Naive thymus-derived CD4-positive, alpha-beta T cell (primary cell): ENCODE data around the gene JOSD2. TPM values are rescaled to one million over a fixed set of nuclear protein-coding genes. Genes with fewer than 3 reads are reported as not detected.
"Not testable (repeated sequence)": the region's sequence is repeated elsewhere in the genome, so short reads cannot be mapped to it uniquely, and the experiment has no call there.

Experiments used
- ATAC-seq: fragments of 150-1000 bp; cut with Tn5 transposase; 2 replicates; pipeline ENCODE4 v1.10.0; 2021; ENCODE audit warnings: mild to moderate bottlenecking, moderate library complexity
- CTCF ChIA-PET: fragments of 350-600 bp; sonication (Branson Sonifier 250); formaldehyde crosslinking; loops from one replicate; lab custom pipeline; 2021; ENCODE audit warnings: antibody characterized with exemption; lab: Charles Lee
- POLR2A ChIA-PET: fragments of 350-600 bp; sonication (Branson Sonifier 250); formaldehyde crosslinking; loops from one replicate; lab custom pipeline; 2021; ENCODE audit warnings: antibody characterized with exemption, inconsistent platforms; lab: Charles Lee
- DNase-seq, 9 donors: peaks; one replicate each; pipeline versions ENCODE4 v3.0.0 to v3.0.0-alpha.2; 2020 to 2022; ENCODE audit warnings: mixed read lengths in 1 of 9
- H3K27ac ChIP-seq: one replicate; pipeline ENCODE4 v1.7.0; 2013; ENCODE audit warnings: mild to moderate bottlenecking, low read depth, low read length, moderate library complexity
- H3K27me3 ChIP-seq, 2 donors: one replicate each; pipeline ENCODE4 v1.7.0; 2013; ENCODE audit warnings: low read length in 2 of 2, mild to moderate bottlenecking in 2 of 2, moderate library complexity in 2 of 2; ENCODE audit not compliant: control insufficient read depth in 2 of 2, insufficient read depth in 2 of 2
- H3K36me3 ChIP-seq, 3 experiments: 1 replicate in 2 of 3; 2 replicates in 1 of 3; pipeline ENCODE4 v1.7.0; 2013; ENCODE audit warnings: low read length in 3 of 3, mild to moderate bottlenecking in 3 of 3, moderate library complexity in 1 of 3; ENCODE audit not compliant: insufficient read depth in 3 of 3, control insufficient read depth in 2 of 3
- H3K4me1 ChIP-seq, 2 donors: one replicate each; pipeline ENCODE4 v1.7.0; 2013; ENCODE audit warnings: low read length in 2 of 2, mild to moderate bottlenecking in 2 of 2, moderate library complexity in 1 of 2; ENCODE audit not compliant: control insufficient read depth in 2 of 2, insufficient read depth in 2 of 2
- H3K4me3 ChIP-seq: 2 replicates; pipeline ENCODE4 v1.7.0; 2013; ENCODE audit warnings: mild to moderate bottlenecking, low read length
- H3K9me3 ChIP-seq, 3 experiments: 1 replicate in 2 of 3; 2 replicates in 1 of 3; pipeline ENCODE4 v1.7.0; 2013; ENCODE audit warnings: low read length in 3 of 3; ENCODE audit not compliant: control insufficient read depth in 2 of 3
- H3K27ac Mint-ChIP-seq, 9 donors: one replicate each; pipeline ENCODE4 v1.8.0; 2020 to 2022; ENCODE audit warnings: mixed read lengths in 9 of 9, mild to moderate bottlenecking in 8 of 9, moderate library complexity in 5 of 9, inconsistent platforms in 2 of 9
- H3K27me3 Mint-ChIP-seq, 5 donors: one replicate each; pipeline ENCODE4 v1.8.0; 2021 to 2022; ENCODE audit warnings: mixed read lengths in 5 of 5, mild to moderate bottlenecking in 1 of 5
- H3K36me3 Mint-ChIP-seq, 5 donors: one replicate each; pipeline ENCODE4 v1.8.0; 2020 to 2022; ENCODE audit warnings: mixed read lengths in 5 of 5, mild to moderate bottlenecking in 3 of 5, inconsistent platforms in 1 of 5
- H3K4me1 Mint-ChIP-seq, 7 donors: one replicate each; pipeline ENCODE4 v1.8.0; 2020 to 2022; ENCODE audit warnings: mixed read lengths in 7 of 7, mild to moderate bottlenecking in 3 of 7, inconsistent platforms in 1 of 7
- H3K4me3 Mint-ChIP-seq, 10 donors: one replicate each; pipeline ENCODE4 v1.8.0; 2020 to 2022; ENCODE audit warnings: mild to moderate bottlenecking in 10 of 10, mixed read lengths in 10 of 10, moderate library complexity in 6 of 10, inconsistent platforms in 2 of 10
- H3K9me3 Mint-ChIP-seq, 11 donors: one replicate each; pipeline ENCODE4 v1.8.0; 2020 to 2022; ENCODE audit warnings: mixed read lengths in 11 of 11, mild to moderate bottlenecking in 4 of 11, inconsistent platforms in 1 of 11, moderate library complexity in 1 of 11
- intact Hi-C, 2 donors: fragments of 100-400 bp; cut with micrococcal nuclease; formaldehyde crosslinking; loops; one replicate each; pipeline ENCODE4 v1.15.1; 2023
- polyA plus RNA-seq, 2 donors: library from polyadenylated mRNA; unstranded; fragments of 300-500 nt; fragmentation: Illumina TruSeq; gene quantifications; one replicate each; pipeline ENCODE4 v1.2.3, GENCODE V29; 2021
- total RNA-seq, 6 experiments: library from RNA in 5 of 6; stranded (reverse) in 5 of 6; gene quantifications; 1 replicate in 5 of 6; 2 replicates in 1 of 6; pipeline ENCODE4 v1.2.3 and lab custom pipeline; 2021 to 2026

Gene JOSD2
- total and polyA plus RNA-seq, 7 experiments from 2014 or later = 13.0 to 45.9 (median 20.1) TPM

- intact Hi-C loops = loop anchor here (1.0 kb wide), 9 partner anchors 34 to 452 kb away; partner anchors contain the start of genes JOSD2 (in 2 of the 2), KCNC3 (in 1 of the 2), NR1H2 (in 1 of the 2) and POLD1 (in 1 of the 2)
- Mint-ChIP-seq H3K27ac (peak overlapping the region; percentile 88 to 98 (median 96)), H3K36me3 (peaks cover 3 to 11% (median 8%) of the 10 kb centered on the region in 5 donors), H3K27me3 (no peaks in the 10 kb centered on the region), H3K4me3 (peak overlapping the region; percentile 94 to 99 (median 98)), H3K4me1 (peaks cover 21 to 36% (median 27%) of the 10 kb centered on the region in 7 donors), H3K9me3 (peaks cover 0 to 13% (median 0%) of the 10 kb centered on the region in 11 donors)
- CTCF ChIA-PET = no interaction called here
- Histone ChIP-seq H3K27me3 (no peaks in the 10 kb centered on the region), H3K27ac (peak overlapping the region; percentile 96), H3K4me3 (peak overlapping the region; percentile 96), H3K4me1 (peaks cover 14 to 19% of the 10 kb centered on the region in 2 donors), H3K9me3 (no peaks in the 10 kb centered on the region), H3K36me3 (peaks cover 0 to 45% (median 0%) of the 10 kb centered on the region in 3 experiments)
- POLR2A ChIA-PET = interaction anchor here (0.5 to 0.8 kb wide), 4 partner anchors 33 to 120 kb away, joined by 3 read pairs; no protein-coding TSS in a partner anchor
- no peak for DNase-seq
- ATAC-seq = no peak
Measured at GRCh38 chr19:50476907-50477238, 34.1 kb downstream of the JOSD2 start.

DNA sequence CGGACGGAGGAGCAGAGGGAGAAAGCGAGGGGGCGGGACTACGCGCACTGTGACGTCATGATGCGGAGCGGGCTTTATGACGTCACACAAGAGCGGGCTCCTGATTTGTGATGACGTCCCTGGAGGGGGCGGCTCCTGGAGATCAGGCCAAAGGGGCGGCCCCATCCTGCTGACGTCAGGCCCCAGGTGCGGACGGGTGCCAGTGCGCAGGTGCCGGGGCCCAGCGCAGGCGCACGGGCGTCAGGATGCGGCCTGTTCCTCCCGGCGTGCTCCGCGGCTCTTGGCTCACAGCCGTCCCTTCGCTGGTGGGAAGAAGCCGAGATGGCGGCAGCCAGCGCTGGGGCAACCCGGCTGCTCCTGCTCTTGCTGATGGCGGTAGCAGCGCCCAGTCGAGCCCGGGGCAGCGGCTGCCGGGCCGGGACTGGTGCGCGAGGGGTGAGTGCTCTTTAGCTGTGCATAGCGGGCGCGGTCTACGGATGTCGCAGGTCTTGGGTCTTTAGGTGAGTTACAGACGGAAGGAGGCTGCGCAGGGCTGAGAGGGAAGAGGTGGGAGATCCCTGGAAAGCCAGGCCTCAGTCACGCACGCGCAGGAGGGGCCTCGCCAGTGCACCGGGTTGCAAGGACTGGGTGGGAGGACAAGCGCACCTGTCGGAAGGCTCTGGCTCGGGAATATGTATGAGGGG, 34.6 kb downstream of the JOSD2 start, which contains the start of the genes EMC10 and GARIN5A:
TSS of gene EMC10 (plus strand) at position 284 of the 683 bp plus-strand sequence. CDS start at position 322, 38 bp downstream.
TSS of gene GARIN5A (minus strand) at position 625 of the 683 bp plus-strand sequence. CDS start at position 165, 460 bp downstream.
- Mint-ChIP-seq H3K27ac (peak within 1 kb of the TSS; percentile 88 to 98 (median 96)), H3K27me3 (no peaks in the 10 kb centered on the region), H3K36me3 (peaks cover 3 to 11% (median 8%) of the 10 kb centered on the region in 5 donors), H3K9me3 (peaks cover 0 to 13% (median 0%) of the 10 kb centered on the region in 11 donors), H3K4me1 (peaks cover 21 to 36% (median 27%) of the 10 kb centered on the region in 7 donors), H3K4me3 (peak within 1 kb of the TSS; percentile 94 to 99 (median 98))
- Histone ChIP-seq H3K36me3 (peaks cover 0 to 40% (median 0%) of the 10 kb centered on the region in 3 experiments), H3K4me1 (peaks cover 14 to 19% of the 10 kb centered on the region in 2 donors), H3K27me3 (no peaks in the 10 kb centered on the region), H3K4me3 (peak within 1 kb of the TSS; percentile 96), H3K27ac (peak within 1 kb of the TSS; percentile 96), H3K9me3 (no peaks in the 10 kb centered on the region)
- DNase-seq = peak; percentile 92 to 96 (median 95)
- ChIA-PET CTCF (no interaction called here), POLR2A (interaction anchor here (0.6 to 0.8 kb wide), 2 partner anchors 34 kb away, joined by 3 read pairs; partner anchors contain the start of gene JOSD2)
- peak; percentile 97 for ATAC-seq
- intact Hi-C loops = loop anchor here (1.0 kb wide), 9 partner anchors 35 to 451 kb away; partner anchors contain the start of genes JOSD2 (in 2 of the 2), KCNC3 (in 1 of the 2), NR1H2 (in 1 of the 2) and POLD1 (in 1 of the 2)

DNA sequence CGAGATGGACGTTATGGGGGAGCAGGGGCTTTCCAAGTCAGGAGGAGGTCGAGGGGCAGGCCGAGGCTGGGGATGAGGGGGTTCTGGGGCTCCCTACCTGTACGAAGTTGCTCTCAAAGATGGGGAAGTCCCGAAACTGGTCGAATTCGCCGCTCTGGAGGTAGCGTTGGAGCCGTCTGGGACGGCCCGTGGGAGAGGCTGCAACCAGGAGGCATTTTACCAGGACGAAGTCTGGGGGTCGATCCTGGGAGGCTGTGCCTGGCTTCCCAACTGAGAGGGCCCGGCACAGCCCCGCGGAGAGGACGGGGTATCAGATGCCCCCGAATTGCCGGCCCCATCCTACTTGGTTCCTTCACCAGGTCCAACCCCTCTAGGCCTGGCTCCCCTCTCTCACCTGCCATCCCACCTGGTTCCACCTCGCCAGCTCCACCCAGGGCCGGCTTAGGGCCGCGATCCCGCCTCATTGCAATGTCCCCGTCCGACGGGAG, 35.2 kb downstream of the JOSD2 start:
- Mint-ChIP-seq H3K4me3 (peak overlapping the region; percentile 94 to 99 (median 98)), H3K36me3 (peaks cover 3 to 11% (median 8%) of the 10 kb centered on the region in 5 donors), H3K27me3 (no peaks in the 10 kb centered on the region), H3K27ac (peak overlapping the region; percentile 88 to 98 (median 96)), H3K9me3 (peaks cover 0 to 10% (median 0%) of the 10 kb centered on the region in 11 donors), H3K4me1 (peaks cover 21 to 31% (median 27%) of the 10 kb centered on the region in 7 donors)
- intact Hi-C loops = loop anchor here (1.0 kb wide), 9 partner anchors 36 to 450 kb away; partner anchors contain the start of genes JOSD2 (in 2 of the 2), KCNC3 (in 1 of the 2), NR1H2 (in 1 of the 2) and POLD1 (in 1 of the 2)
- ATAC-seq = no peak
- H3K4me1 ChIP-seq = peaks cover 14 to 19% of the 10 kb centered on the region in 2 donors
- peak overlapping the region; percentile 16 for H3K27ac ChIP-seq
- ChIA-PET CTCF (no interaction called here), POLR2A (interaction anchor here (0.6 kb wide), 1 partner anchor 35 kb away, joined by 3 read pairs; the partner anchor contains the start of gene JOSD2)
- no peaks in the 10 kb centered on the region for H3K27me3 ChIP-seq
- H3K36me3 ChIP-seq = peaks cover 0 to 34% (median 0%) of the 10 kb centered on the region in 3 experiments
- peak in 1 of 9 donors; percentile 6 for DNase-seq
- H3K9me3 ChIP-seq = no peaks in the 10 kb centered on the region
- H3K4me3 ChIP-seq = peak overlapping the region; percentile 96

- DNase-seq (no peak), ATAC-seq (no peak)
- Histone ChIP-seq H3K4me1 (peaks cover 14 to 19% of the 10 kb centered on the region in 2 donors), H3K4me3 (no peak overlapping the region), H3K27ac (no peak overlapping the region), H3K36me3 (peaks cover 0 to 27% (median 0%) of the 10 kb centered on the region in 3 experiments), H3K27me3 (no peaks in the 10 kb centered on the region), H3K9me3 (no peaks in the 10 kb centered on the region)
- ChIA-PET POLR2A (interaction anchor here (1.0 kb wide), 1 partner anchor 36 kb away, joined by 5 read pairs; the partner anchor contains the start of gene JOSD2), CTCF (no interaction called here)
- peaks cover 0 to 10% (median 0%) of the 10 kb centered on the region in 11 donors for H3K9me3 Mint-ChIP-seq
- peak overlapping the region; percentile 41 to 99 (median 79) for H3K4me3 Mint-ChIP-seq
- peaks cover 3 to 11% (median 8%) of the 10 kb centered on the region in 5 donors for H3K36me3 Mint-ChIP-seq
- H3K4me1 Mint-ChIP-seq = peaks cover 21 to 29% (median 27%) of the 10 kb centered on the region in 7 donors
- intact Hi-C loops = no loop called here
- peak overlapping the region; percentile 53 to 97 (median 95) for H3K27ac Mint-ChIP-seq
- H3K27me3 Mint-ChIP-seq = no peaks in the 10 kb centered on the region
Measured at GRCh38 chr19:50475101-50475568, 35.9 kb downstream of the JOSD2 start.

DNA sequence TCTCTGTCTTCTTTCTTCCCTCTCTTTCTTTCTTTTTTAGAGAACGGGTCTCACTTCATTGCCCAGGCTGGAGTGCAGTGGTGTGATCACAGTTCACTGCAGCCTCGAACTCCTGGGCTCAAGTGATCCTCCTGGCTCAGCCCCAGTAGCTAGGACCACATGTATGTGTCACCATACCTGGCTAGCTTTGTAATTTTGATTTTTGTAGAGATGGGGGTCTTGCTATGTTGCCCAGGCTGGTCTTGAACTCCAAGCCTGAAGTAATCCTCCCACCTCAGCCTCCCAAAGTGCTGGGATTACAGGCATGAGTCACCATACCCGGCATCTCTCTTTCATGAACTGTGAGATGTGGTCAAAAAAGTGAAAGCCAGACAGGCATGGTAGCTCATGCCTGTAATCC, 37.7 kb downstream of the JOSD2 start:
- H3K27ac ChIP-seq, H3K4me3 ChIP-seq, H3K9me3 ChIP-seq, intact Hi-C loops, H3K36me3 Mint-ChIP-seq, DNase-seq, H3K27me3 ChIP-seq, POLR2A ChIA-PET, ATAC-seq: not testable (repeated sequence)
- peak overlapping the region in 1 of 10 donors; percentile 21 for H3K4me3 Mint-ChIP-seq
- Histone ChIP-seq H3K36me3 (peaks cover 0 to 11% (median 0%) of the 10 kb centered on the region in 3 experiments), H3K4me1 (peaks cover 13 to 14% of the 10 kb centered on the region in 2 donors)
- peaks cover 0 to 11% (median 0%) of the 10 kb centered on the region in 5 donors for H3K27me3 Mint-ChIP-seq
- H3K27ac Mint-ChIP-seq = peak overlapping the region in 1 of 9 donors; percentile 2
- CTCF ChIA-PET = interaction anchor here (0.6 kb wide), 1 partner anchor 338 kb away, joined by 3 read pairs; no protein-coding TSS in a partner anchor
- H3K9me3 Mint-ChIP-seq = peaks cover 0 to 10% (median 0%) of the 10 kb centered on the region in 11 donors
- H3K4me1 Mint-ChIP-seq = peaks cover 16 to 23% (median 20%) of the 10 kb centered on the region in 7 donors

- no peak overlapping the region for H3K27ac ChIP-seq
- H3K9me3 ChIP-seq = no peaks in the 10 kb centered on the region
- H3K36me3 Mint-ChIP-seq = no peaks in the 10 kb centered on the region
- no peaks in the 10 kb centered on the region for H3K27me3 ChIP-seq
- peak overlapping the region in 1 of 9 donors; percentile 51 for H3K27ac Mint-ChIP-seq
- no peaks in the 10 kb centered on the region for H3K4me1 ChIP-seq
- ChIA-PET CTCF (no interaction called here), POLR2A (no interaction called here)
- no peaks in the 10 kb centered on the region for H3K36me3 ChIP-seq
- no peak overlapping the region for H3K4me3 Mint-ChIP-seq
- no peaks in the 10 kb centered on the region for H3K4me1 Mint-ChIP-seq
- no peaks in the 10 kb centered on the region for H3K9me3 Mint-ChIP-seq
- H3K4me3 ChIP-seq = no peak overlapping the region
- intact Hi-C loops = no loop called here
- ATAC-seq (no peak), DNase-seq (no peak)
- H3K27me3 Mint-ChIP-seq = peaks cover 0 to 23% (median 0%) of the 10 kb centered on the region in 5 donors
Measured at GRCh38 chr19:50468818-50469217, 42.2 kb downstream of the JOSD2 start.
